ENCODE data around the gene SPTBN5. TPM values are rescaled to one million over a fixed set of nuclear protein-coding genes. Genes with fewer than 3 reads are reported as not detected.
"Not testable (repeated sequence)": the region's sequence is repeated elsewhere in the genome, so short reads cannot be mapped to it uniquely, and the experiment has no call there.

Gene SPTBN5
- total and polyA plus RNA-seq, 3 donors from 2014 or later, result 1.4 to 3.1 (median 1.4) TPM

DNA sequence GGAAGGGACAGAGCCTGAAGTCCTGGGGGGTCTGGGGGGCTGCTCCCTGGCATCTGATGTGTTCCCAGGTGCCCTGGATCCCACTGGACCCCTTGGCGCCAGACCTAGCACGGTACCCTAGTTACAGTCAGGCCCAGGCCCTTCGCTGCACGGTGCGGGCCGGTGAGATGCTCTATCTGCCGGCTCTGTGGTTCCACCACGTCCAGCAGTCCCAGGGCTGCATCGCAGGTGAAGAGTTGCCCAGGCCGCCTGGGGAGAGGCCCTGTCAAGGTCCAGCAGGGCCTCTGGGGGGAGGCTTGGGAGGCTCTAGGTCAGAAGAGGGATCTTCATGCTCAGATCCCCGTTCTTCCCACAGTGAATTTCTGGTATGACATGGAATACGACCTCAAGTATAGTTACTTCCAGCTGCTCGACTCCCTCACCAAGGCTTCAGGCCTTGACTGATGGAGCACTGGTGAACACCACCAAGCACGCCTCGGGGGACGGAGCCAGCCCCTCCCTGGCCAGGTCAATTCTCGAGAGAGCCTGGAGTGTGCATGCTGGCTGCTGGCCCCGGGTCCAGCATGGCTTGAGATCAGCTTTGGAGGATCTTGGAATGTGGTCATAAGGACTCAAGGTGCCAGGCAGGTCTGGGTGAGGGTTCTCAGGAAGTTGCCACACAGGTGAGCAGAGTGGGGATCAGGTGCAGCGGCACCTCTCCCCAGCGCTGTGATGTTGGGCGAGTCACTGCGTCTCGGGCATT, 57.0 kb downstream of the SPTBN5 start:
- TF ChIP-seq POLR2A (IDR thresholded peaks at IDR 0.05), result no peak
- TF ChIP-seq CTCF (IDR thresholded peaks at IDR 0.05), result no peak
- H3K4me1 ChIP-seq, result no peaks in the 10 kb centered on the region
- H3K27ac ChIP-seq, result no peak overlapping the region
- no peaks in the 10 kb centered on the region for H3K36me3 ChIP-seq (ENCODE audit: low read depth, missing control alignments)
- 92 to 96% methylated on average over 16 to 23 of the region's 23 CpGs for WGBS, 2 donors
- DNase-seq, result no peak
- H3K4me3 ChIP-seq, result no peak overlapping the region
- H3K9me3 ChIP-seq, result no peaks in the 10 kb centered on the region
- intact Hi-C loops (cut with DNase I; ENCODE audit: low total_unique reads), result no loop called here
- no peaks in the 10 kb centered on the region for H3K27me3 ChIP-seq

- Histone ChIP-seq H3K27me3 (no peaks in the 10 kb centered on the region), H3K36me3 (ENCODE audit: low read depth, missing control alignments) (no peaks in the 10 kb centered on the region), H3K9me3 (no peaks in the 10 kb centered on the region), H3K4me3 (no peak overlapping the region), H3K27ac (no peak overlapping the region), H3K4me1 (no peaks in the 10 kb centered on the region)
- 75% methylated on average over 6 of the region's 6 CpGs; no CpG with 5 or more reads in 1 of the 2 donors for WGBS, 2 donors
- DNase-seq, result no peak
- intact Hi-C loops (cut with DNase I; ENCODE audit: low total_unique reads), result no loop called here
- no peak for TF ChIP-seq POLR2A (IDR thresholded peaks at IDR 0.05)
- no peak for TF ChIP-seq CTCF (IDR thresholded peaks at IDR 0.05)
Measured at GRCh38 chr15:41836073-41836472, 57.8 kb downstream of the SPTBN5 start.

DNA sequence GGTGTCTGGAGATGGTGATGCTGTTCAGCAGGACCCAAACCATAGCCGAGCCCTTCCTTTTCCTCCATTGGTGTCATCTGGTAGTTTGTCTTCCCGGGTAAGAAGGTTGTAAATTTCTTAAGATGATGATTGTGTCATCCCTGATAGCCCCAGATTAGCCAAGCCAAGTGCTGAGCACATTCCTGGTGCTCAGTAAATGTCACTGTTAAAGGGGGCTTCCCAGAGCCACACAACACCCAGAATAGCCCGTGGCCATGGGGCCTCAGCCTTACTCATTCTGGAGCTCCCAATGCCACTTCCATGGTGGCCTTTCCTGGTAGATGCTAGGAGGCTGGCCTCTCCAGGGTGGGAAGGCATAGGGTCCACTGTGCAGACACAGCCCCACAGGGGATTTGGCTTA, 59.8 kb downstream of the SPTBN5 start:
- H3K9me3 ChIP-seq, result no peaks in the 10 kb centered on the region
- TF ChIP-seq CTCF (IDR thresholded peaks at IDR 0.05), result no peak
- TF ChIP-seq POLR2A (IDR thresholded peaks at IDR 0.05), result no peak
- H3K36me3 ChIP-seq (ENCODE audit: low read depth, missing control alignments), result no peaks in the 10 kb centered on the region
- no peak for DNase-seq
- intact Hi-C loops (cut with DNase I; ENCODE audit: low total_unique reads), result no loop called here
- 78 to 84% methylated on average over 2 to 3 of the region's 3 CpGs for WGBS, 2 donors
- no peak overlapping the region for H3K27ac ChIP-seq
- no peaks in the 10 kb centered on the region for H3K27me3 ChIP-seq
- no peak overlapping the region for H3K4me3 ChIP-seq
- peaks cover 2% of the 10 kb centered on the region for H3K4me1 ChIP-seq

DNA sequence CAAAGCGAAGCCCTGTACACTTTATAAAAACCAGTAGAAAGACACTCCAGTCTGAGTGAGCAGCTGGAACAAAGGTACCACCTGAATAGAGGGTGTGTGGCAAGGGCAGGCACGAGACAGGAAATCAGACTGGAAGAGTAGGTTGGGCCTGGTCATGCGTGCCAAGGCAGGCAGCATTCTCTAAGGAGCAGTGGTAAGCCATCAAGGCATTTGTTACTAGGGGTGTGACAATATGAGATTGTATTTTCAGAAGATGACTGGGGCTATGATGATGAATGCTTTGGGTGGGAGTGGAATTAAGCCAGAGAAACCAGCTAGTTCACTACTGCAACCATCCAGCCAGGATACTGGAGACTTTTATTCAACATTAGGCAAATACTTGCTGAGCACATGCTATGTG, 61.0 kb downstream of the SPTBN5 start:
- Histone ChIP-seq H3K27ac (no peak overlapping the region), H3K27me3 (no peaks in the 10 kb centered on the region), H3K9me3 (no peaks in the 10 kb centered on the region), H3K4me3 (no peak overlapping the region), H3K36me3 (ENCODE audit: low read depth, missing control alignments) (no peaks in the 10 kb centered on the region), H3K4me1 (peaks cover 8% of the 10 kb centered on the region)
- 94 to 95% methylated on average over 3 of the region's 3 CpGs for WGBS, 2 donors
- DNase-seq, result no peak
- TF ChIP-seq POLR2A (IDR thresholded peaks at IDR 0.05), result no peak
- TF ChIP-seq CTCF (IDR thresholded peaks at IDR 0.05), result no peak
- intact Hi-C loops (cut with DNase I; ENCODE audit: low total_unique reads), result no loop called here

GRCh38 chr15:41832208-41832607, 61.6 kb downstream of the SPTBN5 start:
- Histone ChIP-seq H3K4me3 (no peak overlapping the region), H3K27me3 (no peaks in the 10 kb centered on the region), H3K9me3 (no peaks in the 10 kb centered on the region), H3K4me1 (peaks cover 12% of the 10 kb centered on the region), H3K36me3 (ENCODE audit: low read depth, missing control alignments) (no peaks in the 10 kb centered on the region), H3K27ac (no peak overlapping the region)
- intact Hi-C loops (cut with DNase I; ENCODE audit: low total_unique reads), result no loop called here
- 93 to 94% methylated on average over 3 to 10 of the region's 10 CpGs for WGBS, 2 donors
- no peak for DNase-seq
- TF ChIP-seq CTCF (IDR thresholded peaks at IDR 0.05) (no peak), POLR2A (IDR thresholded peaks at IDR 0.05) (no peak)

DNA sequence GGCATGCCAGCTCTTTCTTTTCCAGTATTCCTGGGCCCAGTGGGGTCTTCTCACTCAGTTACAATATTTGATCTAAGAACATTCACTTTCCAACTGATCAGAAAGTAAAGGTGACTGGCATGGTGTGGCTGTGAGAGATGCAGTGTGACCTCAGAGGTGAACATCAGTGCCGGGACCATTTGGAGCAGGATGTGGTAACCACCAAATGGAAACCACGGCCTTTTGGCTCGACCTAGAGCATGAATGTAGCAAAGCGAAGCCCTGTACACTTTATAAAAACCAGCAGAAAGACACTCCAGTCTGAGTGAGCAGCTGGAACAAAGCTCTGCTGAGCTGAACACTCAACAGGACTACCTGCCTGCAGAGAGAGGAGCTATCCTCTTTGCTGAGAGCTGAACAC, 62.6 kb downstream of the SPTBN5 start:
- H3K4me3 ChIP-seq; H3K36me3 ChIP-seq (ENCODE audit: low read depth, missing control alignments); H3K27ac ChIP-seq; H3K9me3 ChIP-seq; intact Hi-C loops (cut with DNase I; ENCODE audit: low total_unique reads); H3K27me3 ChIP-seq; DNase-seq: not testable (repeated sequence)
- WGBS, 2 donors, result 85 to 96% methylated on average over 4 of the region's 4 CpGs
- H3K4me1 ChIP-seq, result peaks cover 13% of the 10 kb centered on the region

All from testis (tissue), 3 donors.